A673 (cell line): ENCODE data around the gene NTRK1. TPM values are rescaled to one million over a fixed set of nuclear protein-coding genes. Genes with fewer than 3 reads are reported as not detected.
A peak's percentile ranks its signal among the peaks of the same experiment; 100 is the strongest.

Source experiments
- BruUV-seq: library from RNA; stranded (reverse); fragments of 400-500 nt; replicated peaks from 2 replicates; lab custom pipeline; 2021; lab: Mats Ljungman, UMichigan
- CTCF ChIA-PET: fragments of 300-600 bp; sonication (Branson Sonifier 250); formaldehyde crosslinking; loops from one replicate; lab custom pipeline; 2022; ENCODE audit warnings: antibody characterized with exemption; lab: Charles Lee
- POLR2A ChIA-PET: fragments of 300-600 bp; sonication (Branson Sonifier 250); formaldehyde crosslinking; loops from one replicate; lab custom pipeline; 2022; ENCODE audit warnings: antibody characterized with exemption; ENCODE audit not compliant: low non-redundant PET; lab: Charles Lee
- DNase-seq: peaks from one replicate; pipeline ENCODE4 v3.0.0-alpha.2; 2015; ENCODE audit warnings: low spot score
- H3K27ac ChIP-seq: fragments of 200-600 bp; sonication (generic); 2 replicates; pipeline ENCODE4 v1.5.1; 2016; ENCODE audit warnings: mixed run types, low read depth, mild to moderate bottlenecking, mixed read lengths, antibody characterized with exemption, low read length; ENCODE audit not compliant: poor library complexity, severe bottlenecking
- H3K27me3 ChIP-seq: fragments of 200-600 bp; sonication (generic); replicated peaks from 2 replicates; pipeline ENCODE4 v1.6.1; 2017; ENCODE audit warnings: mixed run types, low read depth, mild to moderate bottlenecking, mixed read lengths, antibody characterized with exemption, low read length; ENCODE audit not compliant: insufficient read depth, poor library complexity
- H3K36me3 ChIP-seq: fragments of 200-600 bp; sonication (generic); 2 replicates; pipeline ENCODE4 v1.6.1; 2016; ENCODE audit warnings: mixed run types, mild to moderate bottlenecking, mixed read lengths, antibody characterized with exemption, low read length; ENCODE audit not compliant: insufficient read depth, poor library complexity, severe bottlenecking
- H3K4me1 ChIP-seq: fragments of 200-600 bp; sonication (generic); 2 replicates; pipeline ENCODE4 v1.6.1; 2017; ENCODE audit warnings: mixed run types, mild to moderate bottlenecking, mixed read lengths, antibody characterized with exemption, low read length; ENCODE audit not compliant: insufficient read depth, poor library complexity, severe bottlenecking
- H3K4me3 ChIP-seq: fragments of 200-600 bp; sonication (generic); 2 replicates; pipeline ENCODE4 v1.5.1; 2016; ENCODE audit warnings: low read depth, mixed run types, mild to moderate bottlenecking, mixed read lengths, low read length; ENCODE audit not compliant: poor library complexity, severe bottlenecking
- H3K9me3 ChIP-seq: fragments of 200-600 bp; sonication (generic); 2 replicates; pipeline ENCODE4 v1.6.1; 2016; ENCODE audit warnings: mixed run types, low read depth, mild to moderate bottlenecking, mixed read lengths, antibody characterized with exemption, low read length; ENCODE audit not compliant: poor library complexity, severe bottlenecking
- CTCF ChIP-seq: fragments of 300-800, 200-600 bp; sonication (generic); conservative IDR thresholded peaks from 2 replicates; pipeline ENCODE4 v1.5.1; 2017; ENCODE audit warnings: low read depth, mild to moderate bottlenecking, antibody characterized with exemption, low read length, moderate library complexity, mixed read lengths
- EZH2 ChIP-seq: fragments of 200-600 bp; sonication (generic); IDR thresholded peaks from 2 replicates; pipeline ENCODE4 v1.6.1; 2017; ENCODE audit warnings: borderline replicate concordance, low read depth, mild to moderate bottlenecking, mixed read lengths, antibody characterized with exemption, low read length; ENCODE audit not compliant: poor library complexity, severe bottlenecking
- intact Hi-C: fragments of 100-400 bp; cut with micrococcal nuclease; formaldehyde crosslinking; loops from one replicate; pipeline ENCODE4 v1.10.0; 2022; ENCODE audit not compliant: unreplicated experiment
- total RNA-seq: library from RNA; stranded (reverse); gene quantifications from 2 replicates; pipeline ENCODE4 v1.2.3, GENCODE V29; 2021

The NTRK1 gene
- total RNA-seq, 1 experiment from 2014 or later, result 5.1 TPM

DNA sequence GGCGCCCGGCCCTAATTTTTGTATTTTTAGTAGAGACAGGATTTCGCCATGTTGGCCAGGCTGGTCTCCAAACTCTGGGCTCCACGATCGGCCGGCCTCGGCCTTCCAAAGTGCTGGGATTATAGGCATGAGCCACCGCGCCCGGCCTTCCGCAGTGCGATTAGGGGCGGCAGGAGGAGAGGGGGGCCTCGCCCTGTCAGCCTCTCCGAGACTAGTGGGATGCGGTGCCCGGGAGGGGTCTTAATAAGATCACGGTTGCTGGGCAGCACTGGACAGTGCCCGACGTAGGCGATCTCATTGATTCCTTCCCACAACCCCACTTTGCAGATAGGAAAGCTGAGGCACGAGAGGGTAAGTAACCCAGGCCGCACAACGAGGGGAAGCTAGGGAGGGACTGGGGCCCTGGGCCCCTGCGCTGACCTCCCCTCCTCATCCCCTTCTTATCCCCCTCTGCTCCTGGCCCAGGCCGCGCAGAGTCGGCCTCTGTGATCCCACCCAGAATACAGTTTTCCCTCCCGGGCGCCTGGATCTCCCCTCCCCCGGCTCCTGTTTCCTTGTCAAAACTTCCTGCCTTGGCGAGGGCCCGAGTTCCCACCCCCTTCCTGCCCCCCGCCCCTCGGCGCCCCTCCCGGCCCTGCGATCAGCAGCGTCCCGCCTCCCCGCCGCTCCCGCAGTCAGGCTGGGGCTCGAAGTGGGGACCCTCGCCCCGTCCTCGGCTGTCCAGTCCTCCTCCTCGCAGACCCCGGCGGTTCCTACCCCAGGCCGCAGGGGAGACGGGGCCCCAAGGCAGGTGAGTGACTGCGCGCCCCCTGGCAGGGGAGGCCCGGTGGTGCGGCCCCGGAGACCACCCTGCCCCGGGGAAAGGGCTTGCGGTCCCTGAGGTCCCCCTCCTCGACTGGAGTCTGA, 32.6 kb downstream of the NTRK1 start, which contains the start of gene PEAR1:
Gene PEAR1 (plus strand): TSS at position 671 of the 906 bp plus-strand sequence. CDS start 10,209 bp downstream, outside the sequence.
- no peak for DNase-seq
- Histone ChIP-seq H3K27ac (no peak within 1 kb of the TSS), H3K36me3 (no peaks in the 10 kb centered on the region), H3K27me3 (no peaks in the 10 kb centered on the region), H3K4me3 (peak within 1 kb of the TSS; percentile 29), H3K9me3 (no peaks in the 10 kb centered on the region), H3K4me1 (no peaks in the 10 kb centered on the region)
- ChIA-PET CTCF (interaction anchor here (0.6 to 1.5 kb wide), 9 partner anchors 13 to 225 kb away, joined by 3 to 12 read pairs (median 6); no protein-coding TSS in a partner anchor), POLR2A (no interaction called here)
- intact Hi-C loops, result loop anchor here (2.0 to 10.0 kb wide), 2 partner anchors 34 to 262 kb away; no protein-coding TSS in a partner anchor
- no TSS peak for BruUV-seq
- TF ChIP-seq CTCF (no peak), EZH2 (no peak)

DNA sequence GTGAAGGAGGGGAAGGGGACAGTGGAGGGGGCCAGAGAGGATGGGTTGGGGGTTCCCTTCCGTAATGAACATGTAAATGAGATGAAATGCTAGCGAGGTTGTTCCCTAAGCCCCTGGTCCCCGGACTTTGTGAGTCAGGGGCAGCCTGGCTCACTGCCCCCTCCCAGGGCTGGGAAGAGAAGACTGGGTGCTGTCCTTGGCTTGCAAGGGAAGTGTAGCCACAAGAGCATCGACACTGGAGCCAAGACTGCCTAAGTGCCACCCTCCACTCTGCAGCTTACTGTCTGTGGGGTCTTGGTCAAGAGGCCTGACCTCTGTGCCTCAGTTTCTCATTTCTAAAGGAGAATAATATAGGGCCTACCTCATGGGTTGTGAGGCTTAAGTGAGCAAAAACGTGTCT, 33.3 kb downstream of the NTRK1 start:
- intact Hi-C loops, result loop anchor here (10.0 kb wide), 1 partner anchor 261 kb away; no protein-coding TSS in a partner anchor
- no peaks in the 10 kb centered on the region for H3K9me3 ChIP-seq
- no peak overlapping the region for H3K4me3 ChIP-seq
- no peaks in the 10 kb centered on the region for H3K4me1 ChIP-seq
- BruUV-seq, result no TSS peak
- CTCF ChIA-PET, result interaction anchor here (0.6 kb wide), 1 partner anchor 43 kb away, joined by 4 read pairs; no protein-coding TSS in a partner anchor
- no peak for DNase-seq
- no peak overlapping the region for H3K27ac ChIP-seq
- POLR2A ChIA-PET, result no interaction called here
- no peaks in the 10 kb centered on the region for H3K36me3 ChIP-seq
- no peaks in the 10 kb centered on the region for H3K27me3 ChIP-seq
- no peak for TF ChIP-seq CTCF
- TF ChIP-seq EZH2, result no peak

GRCh38 chr1:156894711-156895454, 34.2 kb downstream of the NTRK1 start:
- POLR2A ChIA-PET, result no interaction called here
- BruUV-seq, result no TSS peak

More at GRCh38 chr1:156894711-156895454, 34.2 kb downstream of the NTRK1 start:
- H3K27me3 ChIP-seq, result no peaks in the 10 kb centered on the region
- DNase-seq, result no peak
- H3K36me3 ChIP-seq, result no peaks in the 10 kb centered on the region
- intact Hi-C loops, result loop anchor here (10.0 kb wide), 1 partner anchor 260 kb away; no protein-coding TSS in a partner anchor
- no peak overlapping the region for H3K4me3 ChIP-seq
- CTCF ChIA-PET, result interaction anchor here (0.6 kb wide), 1 partner anchor 42 kb away, joined by 4 read pairs; no protein-coding TSS in a partner anchor
- no peaks in the 10 kb centered on the region for H3K4me1 ChIP-seq
- no peak for TF ChIP-seq EZH2
- no peak for TF ChIP-seq CTCF
- H3K9me3 ChIP-seq, result no peaks in the 10 kb centered on the region
- no peak overlapping the region for H3K27ac ChIP-seq
